ENCODE measurements around the gene FBXW12.
A peak's percentile ranks its signal among the peaks of the same experiment; 100 is the strongest.

Gene FBXW12

DNA sequence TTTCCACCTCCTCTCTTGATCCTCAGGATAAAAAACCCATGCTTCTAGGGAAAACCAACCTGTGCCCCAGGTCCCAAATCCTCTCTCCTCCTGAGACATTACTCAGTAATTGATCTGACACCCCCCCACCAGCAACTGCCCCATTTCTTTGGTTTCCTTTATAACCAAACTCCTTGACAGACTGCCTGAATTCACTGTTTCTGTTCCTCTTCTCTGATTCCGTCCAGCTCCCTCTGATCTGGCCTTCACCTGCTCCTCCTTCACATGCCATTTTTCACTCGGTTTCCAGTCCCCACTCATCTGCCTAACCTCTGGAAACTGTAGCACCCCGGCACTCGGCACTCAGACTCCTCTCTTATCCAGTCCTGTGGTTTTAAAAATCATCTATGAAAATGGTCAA is 65.8 kb downstream of the FBXW12 start:
- Histone ChIP-seq H3K36me3 (ENCODE audit: insufficient read depth, low read length) (peaks cover 19% of the 10 kb centered on the region), H3K9me3 (ENCODE audit: control insufficient read depth, insufficient read depth, low read length) (no peaks in the 10 kb centered on the region), H3K9ac (ENCODE audit: low read depth, low read length) (no peak overlapping the region), H3K4me1 (ENCODE audit: insufficient read depth, low read length) (peaks cover 7% of the 10 kb centered on the region; the same call in 1 of the 2 replicates)

DNA sequence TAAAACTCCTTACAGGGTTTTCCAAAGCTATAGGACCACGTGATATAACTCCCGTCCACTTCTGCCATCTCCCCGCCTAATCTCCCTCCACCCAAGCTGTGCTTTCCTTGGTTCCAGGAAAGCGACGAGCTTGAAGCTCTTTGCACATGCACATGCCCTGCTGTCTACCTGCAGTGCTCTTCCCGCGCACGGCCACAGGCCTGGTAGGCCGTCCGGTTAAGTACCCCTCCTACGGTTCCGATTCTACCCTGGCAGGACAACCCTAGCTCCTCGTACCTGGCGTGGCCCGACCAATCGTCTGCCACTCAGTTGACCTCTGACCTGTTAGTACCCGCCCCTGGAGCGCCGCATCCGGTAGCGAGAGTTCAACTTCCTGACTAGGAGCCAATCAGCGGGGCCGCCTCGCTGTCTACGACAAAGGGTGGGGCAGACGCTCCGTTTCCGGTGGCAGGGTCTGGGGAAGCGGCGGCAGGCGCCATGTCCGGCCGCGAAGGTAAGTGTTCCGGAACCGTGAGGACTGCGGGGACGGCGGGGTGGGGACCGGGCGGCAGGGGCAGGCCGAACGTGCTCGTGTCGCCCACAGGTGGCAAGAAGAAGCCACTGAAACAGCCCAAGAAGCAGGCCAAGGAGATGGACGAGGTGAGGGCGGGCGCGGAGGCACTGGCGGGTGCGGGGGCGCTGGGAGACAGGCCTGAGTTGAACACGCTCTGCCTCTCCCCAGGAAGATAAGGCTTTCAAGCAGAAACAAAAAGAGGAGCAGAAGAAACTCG is 68.0 kb downstream of the FBXW12 start, which contains the start of the genes CCDC51 and TMA7:
Gene CCDC51 (minus strand): TSS at position 300 of the 770 bp plus-strand sequence. CDS start 4,991 bp downstream, outside the sequence.
Gene TMA7 (plus strand): TSS at position 438 of the 770 bp plus-strand sequence. CDS start 40 bp downstream, at position 478.
- Histone ChIP-seq H3K36me3 (ENCODE audit: insufficient read depth, low read length) (peaks cover 10% of the 10 kb centered on the region), H3K4me1 (ENCODE audit: insufficient read depth, low read length) (peaks cover 7% of the 10 kb centered on the region; the same call in 1 of the 2 replicates), H3K9ac (ENCODE audit: low read depth, low read length) (peak within 1 kb of the TSS; percentile 86), H3K9me3 (ENCODE audit: control insufficient read depth, insufficient read depth, low read length) (no peaks in the 10 kb centered on the region)

DNA sequence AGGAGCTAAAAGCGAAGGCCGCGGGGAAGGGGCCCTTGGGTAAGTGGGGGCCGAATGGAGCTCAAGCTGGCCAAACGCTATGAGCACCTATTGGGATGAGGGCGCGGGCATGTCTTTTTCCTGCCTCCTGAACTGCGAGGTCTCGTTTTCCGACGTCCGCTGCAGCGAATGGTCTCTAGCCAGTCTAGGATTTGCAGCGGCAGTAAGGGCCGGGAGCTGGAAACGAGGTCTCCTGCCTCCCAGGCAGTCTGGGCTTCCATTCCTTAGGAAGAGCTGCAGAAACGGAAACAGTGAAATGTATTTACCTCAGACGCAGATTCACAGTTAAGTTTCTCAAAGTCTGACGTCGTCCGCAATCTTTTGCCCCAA is 68.6 kb downstream of the FBXW12 start:
- Histone ChIP-seq H3K36me3 (ENCODE audit: insufficient read depth, low read length) (peaks cover 10% of the 10 kb centered on the region), H3K9me3 (ENCODE audit: control insufficient read depth, insufficient read depth, low read length) (no peaks in the 10 kb centered on the region), H3K4me1 (ENCODE audit: insufficient read depth, low read length) (peaks cover 5% of the 10 kb centered on the region; the same call in 1 of the 2 replicates), H3K9ac (ENCODE audit: low read depth, low read length) (peak overlapping the region; percentile 86)

DNA sequence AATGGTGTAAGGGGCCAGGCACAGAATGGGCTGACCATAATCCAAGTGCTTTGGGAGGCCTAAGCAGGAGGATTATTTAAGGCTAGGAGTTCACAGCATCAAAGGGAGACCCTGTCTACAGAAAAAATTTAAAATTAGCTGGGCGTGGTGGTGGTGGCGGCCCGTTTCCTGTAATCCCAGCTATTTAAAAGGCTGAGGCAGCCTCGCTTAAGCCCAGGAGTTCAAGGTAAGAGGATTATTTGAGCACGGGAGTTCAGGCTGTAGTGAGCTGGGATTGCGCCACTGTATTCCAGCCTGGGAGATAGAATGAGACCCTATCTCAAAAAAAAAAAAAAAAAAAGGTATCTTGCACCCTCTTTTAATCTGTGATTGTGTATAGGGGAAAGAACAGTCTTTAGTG is 69.9 kb downstream of the FBXW12 start:
- no peaks in the 10 kb centered on the region for H3K4me1 ChIP-seq (ENCODE audit: insufficient read depth, low read length)
- H3K36me3 ChIP-seq (ENCODE audit: insufficient read depth, low read length), result peaks cover 10% of the 10 kb centered on the region
- H3K9ac ChIP-seq (ENCODE audit: low read depth, low read length), result no peak overlapping the region
- no peaks in the 10 kb centered on the region for H3K9me3 ChIP-seq (ENCODE audit: control insufficient read depth, insufficient read depth, low read length)

Data from ES-I3 (cell line).